Measurements from ENCODE around the gene RAB3A.

Gene RAB3A

DNA sequence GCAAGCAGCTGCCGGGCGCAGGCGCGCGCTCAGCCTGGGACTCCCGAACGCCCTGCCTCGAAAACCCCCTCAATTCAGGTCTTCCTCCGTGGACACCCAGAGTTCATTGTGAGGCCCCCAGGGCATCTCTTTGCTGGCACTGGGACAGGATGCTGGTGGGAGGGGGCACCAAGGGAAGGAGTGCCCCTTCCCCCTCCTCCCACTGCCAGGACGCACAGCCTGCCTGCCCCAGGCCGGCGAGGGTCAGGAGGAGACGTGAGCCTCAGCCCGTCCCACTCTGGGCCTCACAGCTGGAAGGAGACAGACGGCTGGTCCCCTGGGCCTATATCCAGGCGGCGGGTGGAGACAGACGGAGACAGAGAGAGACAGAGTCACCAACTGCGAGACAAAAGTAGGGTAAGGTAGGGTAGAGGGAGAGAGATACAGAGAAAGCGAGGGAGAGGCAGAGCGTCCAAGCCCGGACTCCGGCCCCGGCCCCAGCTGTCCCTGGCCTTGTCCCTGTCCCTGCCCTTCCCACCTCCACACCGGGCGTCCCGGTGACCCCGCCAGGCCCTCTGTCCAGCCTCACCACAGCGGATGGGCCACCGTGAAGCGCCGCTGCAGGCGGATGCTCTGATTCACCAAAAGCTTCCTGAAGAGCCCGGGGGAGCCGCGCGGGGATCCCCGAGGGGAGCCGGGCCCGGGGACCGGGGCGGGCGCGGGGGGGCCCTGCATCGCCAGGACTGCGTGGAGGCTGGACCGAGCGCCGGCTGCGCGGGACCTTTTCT is 22.0 kb upstream of the RAB3A start, which contains the start of gene PDE4C:
Gene PDE4C (minus strand): TSS at position 737 of the 767 bp plus-strand sequence. CDS start 23 bp downstream, at position 714.
- H3K9me2 ChIP-seq (replicated peaks; ENCODE audit: insufficient read depth, low read length): no peaks in the 10 kb centered on the region
- TF ChIP-seq EZH2phosphoT487 (conservative IDR thresholded peaks at IDR 0.05; ENCODE audit: low read length) (no peak), CTCF (IDR thresholded peaks at IDR 0.05; ENCODE audit: insufficient read depth, low read length, poor library complexity, severe bottlenecking) (no peak)
- peak within 1 kb of the TSS; percentile 48; the same call in 1 of the 2 replicates for H3K27ac ChIP-seq (ENCODE audit: low read depth, low read length)
- no peaks in the 10 kb centered on the region for H3K79me2 ChIP-seq (ENCODE audit: insufficient read depth, low read length)
- H4K20me1 ChIP-seq (ENCODE audit: low read depth, low read length): no peaks in the 10 kb centered on the region
- H3K36me3 ChIP-seq (ENCODE audit: low read length): no peaks in the 10 kb centered on the region
- 0 out of 2 replicates have a peak, but pooled peaks cover 6% of the 10 kb centered on the region for H3F3A ChIP-seq (ENCODE audit: insufficient read depth)
- H3K4me2 ChIP-seq (ENCODE audit: low read depth, low read length, poor library complexity, severe bottlenecking): peak within 1 kb of the TSS; percentile 74
- H3K27me3 ChIP-seq (ENCODE audit: low read length): no peaks in the 10 kb centered on the region
- H3K9me3 ChIP-seq (ENCODE audit: insufficient read depth, low read length): no peaks in the 10 kb centered on the region
- peak within 1 kb of the TSS; percentile 59 for H3K9ac ChIP-seq (ENCODE audit: low read length)
- no peak within 1 kb of the TSS for H3K4me3 ChIP-seq (ENCODE audit: insufficient read depth, low read length, poor library complexity, severe bottlenecking)
- H2AFZ ChIP-seq (ENCODE audit: low read depth, low read length, severe bottlenecking): no peak within 1 kb of the TSS

GRCh38 chr19:18225355-18225701 is 21.5 kb upstream of the RAB3A start:
- H3K9me2 ChIP-seq (replicated peaks; ENCODE audit: insufficient read depth, low read length): no peaks in the 10 kb centered on the region
- TF ChIP-seq EZH2phosphoT487 (conservative IDR thresholded peaks at IDR 0.05; ENCODE audit: low read length) (no peak), CTCF (IDR thresholded peaks at IDR 0.05; ENCODE audit: insufficient read depth, low read length, poor library complexity, severe bottlenecking) (no peak)
- H3K79me2 ChIP-seq (ENCODE audit: insufficient read depth, low read length): no peaks in the 10 kb centered on the region
- H3K9me3 ChIP-seq (ENCODE audit: insufficient read depth, low read length): no peaks in the 10 kb centered on the region
- H3K36me3 ChIP-seq (ENCODE audit: low read length): no peaks in the 10 kb centered on the region
- no peaks in the 10 kb centered on the region for H3K27me3 ChIP-seq (ENCODE audit: low read length)
- peak overlapping the region; percentile 51 for H3K4me3 ChIP-seq (ENCODE audit: insufficient read depth, low read length, poor library complexity, severe bottlenecking)
- no peaks in the 10 kb centered on the region for H4K20me1 ChIP-seq (ENCODE audit: low read depth, low read length)
- H3F3A ChIP-seq (ENCODE audit: insufficient read depth): 0 out of 2 replicates have a peak, but pooled peaks cover 6% of the 10 kb centered on the region
- no peak overlapping the region for H2AFZ ChIP-seq (ENCODE audit: low read depth, low read length, severe bottlenecking)
- peak overlapping the region; percentile 59 for H3K9ac ChIP-seq (ENCODE audit: low read length)
- H3K4me2 ChIP-seq (ENCODE audit: low read depth, low read length, poor library complexity, severe bottlenecking): peak overlapping the region; percentile 74
- no peak overlapping the region for H3K27ac ChIP-seq (ENCODE audit: low read depth, low read length)

GRCh38 chr19:18224525-18225354 is 20.9 kb upstream of the RAB3A start:
- Histone ChIP-seq H3K4me2 (ENCODE audit: low read depth, low read length, poor library complexity, severe bottlenecking) (peak overlapping the region; percentile 74), H3K27ac (ENCODE audit: low read depth, low read length) (no peak overlapping the region), H3K36me3 (ENCODE audit: low read length) (no peaks in the 10 kb centered on the region), H3K4me3 (ENCODE audit: insufficient read depth, low read length, poor library complexity, severe bottlenecking) (peak overlapping the region; percentile 61), H2AFZ (ENCODE audit: low read depth, low read length, severe bottlenecking) (peak overlapping the region; percentile 85), H3K79me2 (ENCODE audit: insufficient read depth, low read length) (no peaks in the 10 kb centered on the region), H4K20me1 (ENCODE audit: low read depth, low read length) (no peaks in the 10 kb centered on the region), H3F3A (ENCODE audit: insufficient read depth) (0 out of 2 replicates have a peak, but pooled peaks cover 6% of the 10 kb centered on the region), H3K27me3 (ENCODE audit: low read length) (no peaks in the 10 kb centered on the region), H3K9me3 (ENCODE audit: insufficient read depth, low read length) (no peaks in the 10 kb centered on the region), H3K9me2 (replicated peaks; ENCODE audit: insufficient read depth, low read length) (no peaks in the 10 kb centered on the region), H3K9ac (ENCODE audit: low read length) (peak overlapping the region; percentile 59)
- TF ChIP-seq EZH2phosphoT487 (conservative IDR thresholded peaks at IDR 0.05; ENCODE audit: low read length): no peak
- TF ChIP-seq CTCF (IDR thresholded peaks at IDR 0.05; ENCODE audit: insufficient read depth, low read length, poor library complexity, severe bottlenecking): no peak
